HEK293T (cell line): ENCODE results near the gene MAP3K9.

Experiments used
- CTCF ChIA-PET: fragments of 350-600 bp; formaldehyde crosslinking; extraction: SDS; loops from one replicate; lab custom pipeline; 2021; ENCODE audit warnings: antibody characterized with exemption, inconsistent platforms; lab: Yijun Ruan, JAX
- POLR2A ChIA-PET: fragments of 350-600 bp; formaldehyde crosslinking; extraction: SDS; loops from one replicate; lab custom pipeline; 2020; ENCODE audit warnings: antibody characterized with exemption, inconsistent platforms; lab: Yijun Ruan, JAX
- DNase-seq: peaks from one replicate; pipeline ENCODE4 v3.0.0; 2012; ENCODE audit warnings: mixed read lengths; ENCODE audit errors: extremely low spot score
- ARNT ChIP-seq: fragments of 450-650 bp; IDR thresholded peaks from 2 replicates; pipeline ENCODE4 v1.6.1; 2017; ENCODE audit warnings: mild to moderate bottlenecking
- BHLHE40 ChIP-seq: fragments of 450-650 bp; IDR thresholded peaks from 2 replicates; pipeline ENCODE4 v1.6.1; 2016; ENCODE audit warnings: mild to moderate bottlenecking, moderate library complexity, borderline replicate concordance
- CTBP1 ChIP-seq: fragments of 450-650 bp; IDR thresholded peaks from 2 replicates; pipeline ENCODE4 v1.6.1; 2016; ENCODE audit warnings: borderline replicate concordance
- ELF4 ChIP-seq: fragments of 450-650 bp; IDR thresholded peaks from 2 replicates; pipeline ENCODE4 v1.6.1; 2017; ENCODE audit warnings: antibody characterized with exemption
- FOXA1 ChIP-seq: fragments of 450-650 bp; IDR thresholded peaks from 2 replicates; pipeline ENCODE4 v1.6.1; 2016; ENCODE audit warnings: mild to moderate bottlenecking
- FOXK2 ChIP-seq: fragments of 450-650 bp; IDR thresholded peaks from 2 replicates; pipeline ENCODE4 v1.6.1; 2016; ENCODE audit warnings: mild to moderate bottlenecking
- FOXM1 ChIP-seq: fragments of 450-650 bp; IDR thresholded peaks from 2 replicates; pipeline ENCODE4 v1.6.1; 2017; ENCODE audit warnings: mild to moderate bottlenecking, borderline replicate concordance
- HDGF ChIP-seq: fragments of 450-650 bp; IDR thresholded peaks from 2 replicates; pipeline ENCODE4 v1.6.1; 2017; ENCODE audit warnings: antibody characterized with exemption, borderline replicate concordance
- L3MBTL2 ChIP-seq: fragments of 450-650 bp; conservative IDR thresholded peaks from 2 replicates; pipeline ENCODE4 v1.6.1; 2016; ENCODE audit warnings: mild to moderate bottlenecking
- LEF1 ChIP-seq: fragments of 450-650 bp; IDR thresholded peaks from 2 replicates; pipeline ENCODE4 v1.6.1; 2017; ENCODE audit warnings: mild to moderate bottlenecking, borderline replicate concordance
- NFRKB ChIP-seq: fragments of 450-650 bp; IDR thresholded peaks from 2 replicates; pipeline ENCODE4 v1.6.1; 2016; ENCODE audit warnings: mild to moderate bottlenecking, moderate library complexity
- SP1 ChIP-seq: fragments of 450-650 bp; IDR thresholded peaks from 2 replicates; pipeline ENCODE4 v1.6.1; 2017
- SUZ12 ChIP-seq: fragments of 450-650 bp; IDR thresholded peaks from 2 replicates; pipeline ENCODE4 v1.6.1; 2016; ENCODE audit warnings: mild to moderate bottlenecking
- TARDBP ChIP-seq: fragments of 450-650 bp; IDR thresholded peaks from 2 replicates; pipeline ENCODE4 v1.6.1; 2016
- ZNF384 ChIP-seq: fragments of 450-650 bp; IDR thresholded peaks from 2 replicates; pipeline ENCODE4 v1.6.1; 2016
- TF ChIP-seq, protein P1 (sequence below): fragments of 450-650 bp; IDR thresholded peaks from 2 replicates; pipeline ENCODE4 v1.6.1; 2016

MAP3K9 gene

DNA sequence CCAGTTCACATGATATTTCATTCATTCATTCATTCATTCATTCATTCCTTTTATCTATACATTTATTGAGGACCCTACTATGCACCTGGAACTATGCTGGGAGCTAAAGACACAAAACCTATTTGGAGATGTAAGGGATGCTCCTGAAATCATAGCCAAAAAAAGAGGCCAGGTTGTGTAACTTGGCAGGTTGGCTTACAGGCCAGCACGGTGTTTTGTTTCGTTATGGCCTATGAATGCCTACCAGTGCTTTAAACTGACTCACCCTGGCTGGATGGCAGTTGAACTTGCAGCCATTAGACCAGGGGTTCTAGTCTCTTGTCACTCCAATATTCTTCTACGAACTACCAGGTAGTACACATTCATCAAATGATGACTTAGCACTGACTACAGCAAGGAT is 15.7 kb downstream of the MAP3K9 start:
- no peak for DNase-seq
- POLR2A ChIA-PET: no interaction called here
- CTCF ChIA-PET: no interaction called here
- TF ChIP-seq, protein P1, sequence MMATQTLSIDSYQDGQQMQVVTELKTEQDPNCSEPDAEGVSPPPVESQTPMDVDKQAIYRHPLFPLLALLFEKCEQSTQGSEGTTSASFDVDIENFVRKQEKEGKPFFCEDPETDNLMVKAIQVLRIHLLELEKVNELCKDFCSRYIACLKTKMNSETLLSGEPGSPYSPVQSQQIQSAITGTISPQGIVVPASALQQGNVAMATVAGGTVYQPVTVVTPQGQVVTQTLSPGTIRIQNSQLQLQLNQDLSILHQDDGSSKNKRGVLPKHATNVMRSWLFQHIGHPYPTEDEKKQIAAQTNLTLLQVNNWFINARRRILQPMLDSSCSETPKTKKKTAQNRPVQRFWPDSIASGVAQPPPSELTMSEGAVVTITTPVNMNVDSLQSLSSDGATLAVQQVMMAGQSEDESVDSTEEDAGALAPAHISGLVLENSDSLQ: no peak
- no peak for TF ChIP-seq SP1
- TF ChIP-seq BHLHE40: no peak
- no peak for TF ChIP-seq ZNF384
- no peak for TF ChIP-seq FOXM1
- no peak for TF ChIP-seq HDGF
- TF ChIP-seq FOXK2: no peak
- no peak for TF ChIP-seq FOXA1
- TF ChIP-seq NFRKB: no peak
- no peak for TF ChIP-seq SUZ12
- no peak for TF ChIP-seq LEF1
- no peak for TF ChIP-seq ELF4
- no peak for TF ChIP-seq L3MBTL2
- no peak for TF ChIP-seq ARNT
- TF ChIP-seq TARDBP: no peak
- TF ChIP-seq CTBP1: no peak

DNA sequence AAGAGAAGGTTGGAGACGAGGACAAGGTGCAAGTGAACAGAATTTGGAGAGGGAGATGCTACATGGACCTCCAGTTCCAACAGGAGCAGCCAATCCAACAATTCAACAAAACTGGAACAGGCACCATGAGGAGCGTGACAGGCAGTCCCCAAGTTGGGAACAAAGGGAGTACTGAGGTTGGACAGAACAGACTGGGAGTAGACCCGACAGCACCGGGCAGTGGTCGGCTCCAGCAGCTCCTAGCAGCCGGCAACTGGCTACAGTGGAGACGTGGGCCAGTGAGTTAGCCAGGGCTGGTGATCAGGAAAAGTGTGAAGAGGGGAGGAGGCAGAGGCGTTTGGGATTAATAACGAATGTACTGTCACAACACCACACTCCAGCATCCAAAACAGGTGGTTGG is 16.4 kb downstream of the MAP3K9 start:
- ChIA-PET POLR2A (no interaction called here), CTCF (no interaction called here)
- TF ChIP-seq ARNT: no peak
- no peak for TF ChIP-seq CTBP1
- no peak for TF ChIP-seq SP1
- TF ChIP-seq NFRKB: no peak
- TF ChIP-seq TARDBP: no peak
- no peak for TF ChIP-seq FOXA1
- no peak for TF ChIP-seq LEF1
- TF ChIP-seq FOXM1: no peak
- no peak for TF ChIP-seq HDGF
- TF ChIP-seq, protein P1: no peak
- TF ChIP-seq SUZ12: no peak
- no peak for TF ChIP-seq ELF4
- TF ChIP-seq ZNF384: no peak
- no peak for TF ChIP-seq L3MBTL2
- DNase-seq: no peak

DNA sequence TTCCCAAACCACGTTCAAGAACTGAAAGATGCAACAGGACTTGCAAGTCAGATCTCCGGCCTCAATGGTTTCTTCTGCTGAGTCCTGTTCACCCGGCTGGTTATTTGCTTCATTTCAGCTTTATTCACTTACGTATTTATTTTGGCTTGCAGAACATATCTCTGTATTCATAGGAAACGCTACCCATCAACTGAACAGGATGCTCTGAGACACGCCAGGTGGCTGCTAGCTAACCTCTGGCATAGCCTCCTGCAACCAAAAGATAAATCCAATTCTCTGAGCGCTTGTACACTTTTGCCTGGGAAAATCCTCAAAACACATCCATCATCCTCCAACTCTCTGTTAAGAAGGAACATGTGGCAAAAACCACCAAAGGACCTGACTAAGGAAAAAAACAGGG is 17.3 kb downstream of the MAP3K9 start:
- ChIA-PET CTCF (no interaction called here), POLR2A (no interaction called here)
- no peak for DNase-seq
- no peak for TF ChIP-seq FOXA1
- no peak for TF ChIP-seq ELF4
- TF ChIP-seq SP1: no peak
- TF ChIP-seq LEF1: no peak
- TF ChIP-seq L3MBTL2: no peak
- TF ChIP-seq TARDBP: no peak
- TF ChIP-seq FOXM1: no peak
- no peak for TF ChIP-seq BHLHE40
- TF ChIP-seq, protein P1: no peak
- no peak for TF ChIP-seq HDGF
- no peak for TF ChIP-seq FOXK2
- no peak for TF ChIP-seq ZNF384
- TF ChIP-seq SUZ12: no peak

DNA sequence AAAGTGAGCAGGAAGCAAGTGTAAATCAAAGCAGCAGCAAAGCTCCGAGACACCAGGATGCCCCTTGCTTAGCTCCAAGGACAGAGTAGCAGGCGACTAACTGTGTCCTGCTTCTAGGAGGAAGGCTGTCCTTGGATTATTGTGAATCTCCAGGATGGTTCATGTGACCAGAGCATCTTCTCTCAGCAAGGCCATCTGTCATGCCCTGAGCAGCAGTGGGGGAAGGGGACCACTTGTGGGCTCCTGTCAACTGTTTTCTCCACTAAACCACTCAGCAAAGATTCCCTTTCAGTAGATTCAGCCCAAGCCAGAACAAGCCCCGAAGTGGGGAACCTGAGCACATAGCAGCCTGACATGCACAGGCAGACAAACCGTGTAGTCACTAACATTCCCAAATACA is 19.4 kb downstream of the MAP3K9 start:
- DNase-seq: no peak
- POLR2A ChIA-PET: no interaction called here
- CTCF ChIA-PET: interaction anchor here (0.5 kb wide), 1 partner anchor 13 kb away, joined by 3 read pairs; no protein-coding TSS in a partner anchor
- TF ChIP-seq TARDBP (no peak), FOXM1 (no peak), ELF4 (no peak), LEF1 (no peak), L3MBTL2 (no peak), ARNT (no peak), HDGF (no peak)
- TF ChIP-seq, protein P1: no peak

DNA sequence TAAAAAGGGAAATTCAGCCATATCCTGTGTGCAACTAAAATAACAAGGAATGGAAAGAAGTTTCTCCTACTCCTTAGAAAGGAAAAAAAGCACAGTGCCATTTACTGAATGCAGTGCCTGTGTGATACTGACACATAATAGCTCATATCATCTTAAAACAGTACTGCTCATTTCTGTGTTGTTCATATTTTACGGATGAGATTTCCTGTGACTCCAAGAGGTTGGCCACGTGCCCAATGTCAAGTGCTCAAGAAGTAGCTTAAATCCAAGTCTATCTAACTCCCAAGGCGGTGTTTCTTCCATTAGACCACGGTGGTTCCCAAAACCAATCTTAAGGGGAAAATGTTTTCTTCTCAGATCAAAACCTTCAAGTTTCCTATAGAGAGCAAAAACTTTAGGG is 20.0 kb downstream of the MAP3K9 start:
- TF ChIP-seq TARDBP (no peak), ELF4 (no peak), FOXM1 (no peak), L3MBTL2 (no peak), NFRKB (no peak), SUZ12 (no peak), ZNF384 (no peak), CTBP1 (no peak), SP1 (no peak), FOXK2 (no peak), LEF1 (no peak), BHLHE40 (no peak)
- TF ChIP-seq, protein P1: no peak
- DNase-seq: no peak
- ChIA-PET POLR2A (no interaction called here), CTCF (interaction anchor here (0.5 kb wide), 1 partner anchor 13 kb away, joined by 3 read pairs; no protein-coding TSS in a partner anchor)
